Neural cell (in vitro differentiated cells): ENCODE results near the gene SCN4B.

ENCODE experiments used
- EP300 ChIP-seq: fragments of 450-650 bp; conservative IDR thresholded peaks from 2 replicates; pipeline ENCODE4 v1.6.1; 2014; ENCODE audit warnings: antibody characterized with exemption, mild to moderate bottlenecking, moderate library complexity; ENCODE audit not compliant: poor library complexity, severe bottlenecking
- POLR2AphosphoS5 ChIP-seq: IDR thresholded peaks from 2 replicates; pipeline ENCODE4 v1.6.1; 2012
- RAD21 ChIP-seq: fragments of 450-650 bp; conservative IDR thresholded peaks from 2 replicates; pipeline ENCODE4 v1.6.1; 2014; ENCODE audit warnings: antibody characterized with exemption, mild to moderate bottlenecking, moderate library complexity
- TF ChIP-seq, protein P1 (sequence below): fragments of 450-650 bp; IDR thresholded peaks from 2 replicates; pipeline ENCODE4 v1.5.1; 2014; ENCODE audit warnings: antibody characterized with exemption, mild to moderate bottlenecking, moderate library complexity; ENCODE audit not compliant: poor library complexity, severe bottlenecking

GRCh38 chr11:118087931-118088330 is 64.7 kb downstream of the SCN4B start:
- TF ChIP-seq, protein P1, sequence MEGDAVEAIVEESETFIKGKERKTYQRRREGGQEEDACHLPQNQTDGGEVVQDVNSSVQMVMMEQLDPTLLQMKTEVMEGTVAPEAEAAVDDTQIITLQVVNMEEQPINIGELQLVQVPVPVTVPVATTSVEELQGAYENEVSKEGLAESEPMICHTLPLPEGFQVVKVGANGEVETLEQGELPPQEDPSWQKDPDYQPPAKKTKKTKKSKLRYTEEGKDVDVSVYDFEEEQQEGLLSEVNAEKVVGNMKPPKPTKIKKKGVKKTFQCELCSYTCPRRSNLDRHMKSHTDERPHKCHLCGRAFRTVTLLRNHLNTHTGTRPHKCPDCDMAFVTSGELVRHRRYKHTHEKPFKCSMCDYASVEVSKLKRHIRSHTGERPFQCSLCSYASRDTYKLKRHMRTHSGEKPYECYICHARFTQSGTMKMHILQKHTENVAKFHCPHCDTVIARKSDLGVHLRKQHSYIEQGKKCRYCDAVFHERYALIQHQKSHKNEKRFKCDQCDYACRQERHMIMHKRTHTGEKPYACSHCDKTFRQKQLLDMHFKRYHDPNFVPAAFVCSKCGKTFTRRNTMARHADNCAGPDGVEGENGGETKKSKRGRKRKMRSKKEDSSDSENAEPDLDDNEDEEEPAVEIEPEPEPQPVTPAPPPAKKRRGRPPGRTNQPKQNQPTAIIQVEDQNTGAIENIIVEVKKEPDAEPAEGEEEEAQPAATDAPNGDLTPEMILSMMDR = no peak
- TF ChIP-seq POLR2AphosphoS5 (no peak), RAD21 (no peak), EP300 (no peak)
